NCI-H146 (cell line): Measurements from ENCODE around the gene SLC25A30.
"Not testable (repeated sequence)": the region's sequence is repeated elsewhere in the genome, so short reads cannot be mapped to it uniquely, and the experiment has no call there.

Experiments used
- DNase-seq: peaks from one replicate; lab custom pipeline; 2025; lab: John Stamatoyannopoulos, UW

The SLC25A30 gene

GRCh38 chr13:45367358-45367757 lies 50.8 kb downstream of the SLC25A30 start:
- peak; percentile 45 for DNase-seq

- no peak for DNase-seq
Measured at GRCh38 chr13:45365558-45365885, 52.7 kb downstream of the SLC25A30 start.

- DNase-seq: no peak
Measured at GRCh38 chr13:45364876-45365557, 53.2 kb downstream of the SLC25A30 start.

DNA sequence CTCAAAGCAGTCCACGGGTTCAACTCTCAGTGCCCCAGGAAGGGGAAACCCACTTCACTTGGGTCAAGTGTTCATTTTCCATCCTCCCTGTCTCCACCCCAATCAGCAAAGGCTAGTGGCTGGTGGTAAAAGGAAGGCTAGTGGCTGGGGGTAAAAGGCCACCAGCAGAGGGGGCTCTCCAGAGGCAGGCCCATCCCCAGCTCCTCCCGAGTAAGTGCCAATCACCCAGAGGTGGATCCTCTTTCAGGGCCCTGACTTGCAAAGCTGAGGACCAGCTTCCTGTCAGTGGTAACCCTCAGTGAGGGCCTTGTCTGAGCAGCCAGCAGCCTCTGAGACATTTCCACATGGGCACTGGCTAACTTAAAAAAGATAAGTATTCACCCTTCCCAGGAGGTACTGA lies 55.2 kb downstream of the SLC25A30 start:
- peak; percentile 3 for DNase-seq

GRCh38 chr13:45361596-45362206 lies 56.5 kb downstream of the SLC25A30 start:
- DNase-seq: no peak

DNA sequence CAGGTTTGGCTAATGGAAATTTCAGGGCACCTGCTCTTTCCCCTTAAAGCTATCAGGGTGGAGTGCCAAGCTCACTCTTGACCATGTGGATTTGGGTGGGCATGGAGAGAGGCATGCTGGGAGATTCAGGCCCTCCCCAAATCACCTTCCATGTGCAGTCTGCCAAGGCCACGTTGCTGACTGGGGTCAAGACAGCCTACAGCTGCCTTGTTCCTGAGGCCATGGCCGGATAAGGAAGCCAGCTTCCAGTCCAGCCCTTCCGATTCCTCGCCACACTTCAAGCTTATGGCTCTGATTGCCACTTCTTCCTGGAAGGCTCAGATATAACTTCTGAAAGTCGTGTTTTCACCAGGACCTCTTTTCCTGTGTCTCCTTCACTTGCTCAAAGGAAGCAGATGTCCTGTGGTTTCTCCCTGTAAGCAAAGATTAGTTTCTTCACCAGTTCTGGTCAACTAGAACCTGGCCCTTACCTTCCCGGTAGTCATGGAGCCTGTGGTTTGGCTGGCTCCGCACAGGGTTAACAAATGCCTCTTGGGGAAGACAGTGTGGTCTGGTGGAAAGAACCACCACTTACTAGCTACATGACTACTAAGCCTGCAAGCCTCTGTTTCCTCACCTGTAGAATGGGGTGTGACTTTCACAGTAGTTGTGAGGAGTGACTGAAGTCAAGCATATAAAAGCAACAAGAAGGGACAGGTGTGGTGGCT lies 61.1 kb downstream of the SLC25A30 start:
- no peak for DNase-seq

GRCh38 chr13:45353895-45354294 lies 64.3 kb downstream of the SLC25A30 start:
- no peak for DNase-seq

GRCh38 chr13:45352031-45352430 lies 66.1 kb downstream of the SLC25A30 start:
- no peak for DNase-seq

DNA sequence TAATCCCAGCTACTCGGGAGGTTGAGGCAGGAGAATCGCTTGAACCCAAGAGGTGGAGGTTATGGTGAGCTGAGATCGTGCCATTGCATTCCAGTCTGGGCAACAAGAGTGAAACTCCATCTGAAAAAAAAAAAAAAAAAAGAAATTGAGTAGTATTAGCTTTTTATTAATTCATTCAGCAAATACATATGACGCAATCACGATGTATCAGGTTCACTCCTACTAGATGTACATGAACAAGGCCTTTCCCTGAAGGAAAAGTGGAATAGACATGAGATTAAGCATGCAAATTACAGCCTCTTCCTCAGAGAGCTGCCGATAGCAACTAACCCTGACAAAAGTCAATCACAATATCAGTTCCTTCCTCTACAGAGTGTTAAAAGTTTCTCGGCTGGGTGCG lies 68.0 kb downstream of the SLC25A30 start:
- no peak for DNase-seq

GRCh38 chr13:45349438-45349837 lies 68.7 kb downstream of the SLC25A30 start:
- no peak for DNase-seq

- not testable (repeated sequence) for DNase-seq
Measured at GRCh38 chr13:45344064-45344463, 74.1 kb downstream of the SLC25A30 start.
